PC-3 (cell line): ENCODE measurements around the gene WNK1. TPM values are rescaled to one million over a fixed set of nuclear protein-coding genes. Genes with fewer than 3 reads are reported as not detected.
A peak's percentile ranks its signal among the peaks of the same experiment; 100 is the strongest.
"Not testable (repeated sequence)": the region's sequence is repeated elsewhere in the genome, so short reads cannot be mapped to it uniquely, and the experiment has no call there.

ENCODE experiments used
- ATAC-seq: fragments of 200-7000 bp; cut with Tn5 transposase; 2 replicates; pipeline ENCODE4 v1.9.1; 2020; ENCODE audit warnings: mild to moderate bottlenecking, moderate library complexity
- Bru-seq: library from RNA; stranded (reverse); fragments of 400-500 nt; gene quantifications from one replicate; lab custom pipeline; 2021; lab: Mats Ljungman, UMichigan
- BruChase-seq, 2 experiments: library from RNA; stranded (reverse); fragments of 400-500 nt; gene quantifications; one replicate each; lab custom pipeline; 2021; lab: Mats Ljungman, UMichigan
- BruUV-seq: library from RNA; stranded (reverse); fragments of 400-500 nt; replicated peaks from 2 replicates; lab custom pipeline; 2021; lab: Mats Ljungman, UMichigan
- CTCF ChIA-PET: fragments of 300-600 bp; sonication (Branson Sonifier 250); formaldehyde crosslinking; loops from one replicate; lab custom pipeline; 2022; ENCODE audit warnings: antibody characterized with exemption; lab: Charles Lee
- POLR2A ChIA-PET: fragments of 300-600 bp; sonication (Branson Sonifier 250); formaldehyde crosslinking; loops from one replicate; lab custom pipeline; 2022; ENCODE audit warnings: antibody characterized with exemption; ENCODE audit not compliant: unreplicated experiment; lab: Charles Lee
- DNase-seq: peaks from one replicate; pipeline ENCODE4 v3.0.0-alpha.2; 2015
- H2AFZ ChIP-seq: fragments of 300-600 bp; sonication (generic); 2 replicates; pipeline ENCODE4 v1.6.0; 2016; ENCODE audit warnings: antibody characterized with exemption, low read length
- H3F3A ChIP-seq: fragments of 300-600 bp; sonication (generic); one replicate; pipeline ENCODE4 v1.6.0; 2017; ENCODE audit warnings: antibody characterized with exemption, low read length, control low read depth, mild to moderate bottlenecking; ENCODE audit not compliant: unreplicated experiment
- H3K27ac ChIP-seq: fragments of 300-600 bp; sonication (generic); 2 replicates; pipeline ENCODE4 v1.5.1; 2016; ENCODE audit warnings: mild to moderate bottlenecking, low read length
- H3K27me3 ChIP-seq: fragments of 300-600 bp; sonication (generic); 2 replicates; pipeline ENCODE4 v1.6.1; 2016; ENCODE audit warnings: low read length, mixed read lengths
- H3K36me3 ChIP-seq: fragments of 300-600 bp; sonication (generic); 2 replicates; pipeline ENCODE4 v1.6.1; 2016; ENCODE audit warnings: low read depth, mixed run types, low read length, mixed read lengths
- H3K4me1 ChIP-seq: fragments of 300-600 bp; sonication (generic); 2 replicates; pipeline ENCODE4 v1.5.1; 2016; ENCODE audit warnings: low read length; ENCODE audit not compliant: insufficient read depth
- H3K4me2 ChIP-seq: fragments of 300-600 bp; sonication (generic); 2 replicates; pipeline ENCODE4 v1.6.0; 2016; ENCODE audit warnings: low read length
- H3K4me3 ChIP-seq: fragments of 300-600 bp; sonication (generic); 2 replicates; pipeline ENCODE4 v1.5.1; 2016; ENCODE audit warnings: mild to moderate bottlenecking, low read length, mixed read lengths
- H3K79me2 ChIP-seq: fragments of 300-600 bp; sonication (generic); 2 replicates; pipeline ENCODE4 v1.6.1; 2017; ENCODE audit warnings: low read length, mixed read lengths
- H3K9ac ChIP-seq: fragments of 300-600 bp; sonication (generic); 2 replicates; pipeline ENCODE4 v1.6.0; 2016; ENCODE audit warnings: mild to moderate bottlenecking, low read length
- H3K9me2 ChIP-seq: fragments of 300-600 bp; sonication (generic); replicated peaks from 2 replicates; pipeline ENCODE4 v1.6.1; 2016; ENCODE audit warnings: mixed run types, low read length, mixed read lengths
- H3K9me3 ChIP-seq: fragments of 300-600 bp; sonication (generic); 2 replicates; pipeline ENCODE4 v1.6.1; 2016; ENCODE audit warnings: low read length, mixed read lengths
- H4K20me1 ChIP-seq: fragments of 300-600 bp; sonication (generic); 2 replicates; pipeline ENCODE4 v1.6.1; 2016; ENCODE audit warnings: low read length, mixed read lengths
- CTCF ChIP-seq: fragments of 300-600 bp; sonication (generic); conservative IDR thresholded peaks from 2 replicates; pipeline ENCODE4 v1.5.1; 2017; ENCODE audit warnings: antibody characterized with exemption, low read depth, mild to moderate bottlenecking, low read length
- EZH2 ChIP-seq: fragments of 300-600 bp; sonication (generic); IDR thresholded peaks from one replicate; pipeline ENCODE4 v1.6.1; 2017; ENCODE audit warnings: antibody characterized with exemption, mild to moderate bottlenecking, low read length; ENCODE audit not compliant: unreplicated experiment
- EZH2phosphoT487 ChIP-seq: fragments of 300-600 bp; sonication (generic); IDR thresholded peaks from 2 replicates; pipeline ENCODE4 v1.6.1; 2018; ENCODE audit warnings: mild to moderate bottlenecking, antibody characterized with exemption, low read length, borderline replicate concordance
- intact Hi-C: fragments of 100-400 bp; cut with micrococcal nuclease; formaldehyde crosslinking; loops from 2 replicates; pipeline ENCODE4 v1.9.0; 2023
- long read RNA-seq: library from polyadenylated mRNA; unstranded; transcript quantifications from one replicate; pipeline ENCODE4 v2.0.0, GENCODE V29; 2021; ENCODE audit not compliant: unreplicated experiment
- total RNA-seq: library from RNA; depleted of rRNA; stranded (reverse); fragments of >200 nt; gene quantifications from 2 replicates; pipeline ENCODE4 v1.2.3, GENCODE V29; 2014; rRNA removed

WNK1 gene
- total RNA-seq: 44.5 and 69.3 TPM in 2 replicates
- percentile 80 among the genes with signal in this experiment for Bru-seq, nascent RNA
- BruChase-seq, experiment 1, labeled RNA remaining after a 6-hour chase: percentile 79 among the genes with signal in this experiment
- percentile 74 among the genes with signal in this experiment for BruChase-seq, experiment 2, labeled RNA remaining after a 2-hour chase
- long read RNA-seq, partial matches to known transcripts: 46 of 76 reads
- long read RNA-seq, other reads (novel, unspliced or antisense): 27 of 76 reads

- Histone ChIP-seq H3K27ac (peak within 1 kb of the TSS; percentile 43), H3K4me3 (peak within 1 kb of the TSS; percentile 92), H3K4me1 (peaks cover 19% of the 10 kb centered on the region), H3K36me3 (no peaks in the 10 kb centered on the region), H3F3A (no peaks in the 10 kb centered on the region), H3K79me2 (peaks cover 43% of the 10 kb centered on the region), H3K9ac (peak within 1 kb of the TSS; percentile 85), H3K9me3 (no peaks in the 10 kb centered on the region), H3K9me2 (no peaks in the 10 kb centered on the region), H3K27me3 (no peaks in the 10 kb centered on the region), H2AFZ (peak within 1 kb of the TSS; percentile 82), H4K20me1 (peaks cover 35% of the 10 kb centered on the region), H3K4me2 (peak within 1 kb of the TSS; percentile 85)
- DNase-seq (peak; percentile 97), ATAC-seq (peak; percentile 73)
- CTCF ChIA-PET: interaction anchor here (0.6 to 1.4 kb wide), 6 partner anchors 12 to 138 kb away, joined by 3 to 9 read pairs (median 4); no protein-coding TSS in a partner anchor
- no peak for TF ChIP-seq EZH2
- no peak for TF ChIP-seq CTCF
- no peak for TF ChIP-seq EZH2phosphoT487
- intact Hi-C loops: loop anchor here (1.0 to 10.0 kb wide), 3 partner anchors 176 to 193 kb away; partner anchors contain the start of gene RAD52
- POLR2A ChIA-PET: no interaction called here
- no TSS peak for BruUV-seq
Observed at GRCh38 chr12:751999-752694, at the start of gene WNK1. Gene WNK1, plus strand, starts transcription at chr12:752579. Its CDS starts 987 bp downstream, at chr12:753566.

GRCh38 chr12:704516-705242 is 47.7 kb upstream of the WNK1 start:
- no peaks in the 10 kb centered on the region for H3K9me2 ChIP-seq
- no peaks in the 10 kb centered on the region for H3K27me3 ChIP-seq
- no peak overlapping the region for H3K4me3 ChIP-seq
- intact Hi-C loops: no loop called here
- no peak overlapping the region for H3K9ac ChIP-seq
- H3F3A ChIP-seq: no peaks in the 10 kb centered on the region
- POLR2A ChIA-PET: no interaction called here
- H3K4me2 ChIP-seq: no peak overlapping the region
- no peaks in the 10 kb centered on the region for H3K79me2 ChIP-seq
- no peak for TF ChIP-seq CTCF
- no peak for TF ChIP-seq EZH2
- no peak for TF ChIP-seq EZH2phosphoT487
- no peaks in the 10 kb centered on the region for H3K9me3 ChIP-seq
- BruUV-seq: no TSS peak
- ATAC-seq (no peak), DNase-seq (no peak)
- no peaks in the 10 kb centered on the region for H4K20me1 ChIP-seq
- CTCF ChIA-PET: no interaction called here
- no peaks in the 10 kb centered on the region for H3K4me1 ChIP-seq
- H2AFZ ChIP-seq: no peak overlapping the region
- H3K27ac ChIP-seq: no peak overlapping the region
- no peaks in the 10 kb centered on the region for H3K36me3 ChIP-seq

GRCh38 chr12:708084-708483 is 44.3 kb upstream of the WNK1 start:
- POLR2A ChIA-PET, CTCF ChIA-PET: not testable (repeated sequence)

More at GRCh38 chr12:708084-708483, 44.3 kb upstream of the WNK1 start:
- H3K9me3 ChIP-seq, H3K27ac ChIP-seq, H3K9ac ChIP-seq, H3F3A ChIP-seq, BruUV-seq, H3K36me3 ChIP-seq, H3K9me2 ChIP-seq, H3K79me2 ChIP-seq, H4K20me1 ChIP-seq, H3K4me2 ChIP-seq, ATAC-seq, H3K27me3 ChIP-seq, intact Hi-C loops, H3K4me3 ChIP-seq, DNase-seq, H2AFZ ChIP-seq, H3K4me1 ChIP-seq: not testable (repeated sequence)
